ENCODE measurements around the gene RNU7-1.

RNU7-1 gene

DNA sequence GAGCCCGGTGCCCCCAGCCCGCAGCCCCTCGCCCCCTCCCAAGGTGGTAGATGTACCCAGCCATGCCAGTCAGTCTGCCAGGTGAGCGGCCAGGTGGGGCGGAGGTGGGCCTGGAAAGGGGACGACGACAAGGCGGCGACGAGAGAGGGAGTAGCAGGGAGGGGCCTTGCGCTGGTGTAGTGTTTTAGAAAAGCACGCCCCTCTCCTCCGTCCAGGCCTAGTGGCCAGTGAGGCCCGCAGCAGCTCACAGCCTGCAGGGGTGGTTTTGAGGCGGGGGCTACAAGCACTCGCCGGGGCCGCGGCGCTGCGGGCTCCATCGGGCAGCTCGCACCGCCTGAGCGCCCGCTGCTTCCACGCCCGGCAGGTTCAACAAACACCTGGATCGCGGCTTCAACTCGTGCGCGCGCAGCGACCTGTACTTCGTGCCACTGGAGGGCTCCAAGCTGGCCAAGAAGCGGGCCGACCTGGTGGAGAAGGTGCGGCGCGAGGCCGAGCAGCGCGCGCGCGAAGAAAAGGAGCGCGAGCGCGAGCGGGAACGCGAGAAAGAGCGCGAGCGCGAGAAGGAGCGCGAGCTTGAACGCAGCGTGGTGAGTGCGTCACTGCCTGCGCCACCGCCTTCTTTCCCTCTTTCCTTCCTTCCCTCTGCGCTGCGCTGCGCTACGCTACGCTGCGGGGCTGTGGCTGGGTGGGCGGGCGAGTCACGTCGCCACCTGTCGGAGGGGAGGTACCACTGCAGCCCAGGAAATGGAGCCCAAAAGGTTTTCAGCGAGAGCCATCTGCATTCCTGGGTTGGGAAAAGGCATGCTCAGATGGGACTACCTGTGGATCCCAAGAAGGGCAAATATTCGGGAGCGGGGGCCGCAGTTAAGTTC, 5.9 kb upstream of the RNU7-1 start:
- peak; percentile 77 to 86 for DNase-seq (ENCODE audit: low read depth in 2 of 2)

DNA sequence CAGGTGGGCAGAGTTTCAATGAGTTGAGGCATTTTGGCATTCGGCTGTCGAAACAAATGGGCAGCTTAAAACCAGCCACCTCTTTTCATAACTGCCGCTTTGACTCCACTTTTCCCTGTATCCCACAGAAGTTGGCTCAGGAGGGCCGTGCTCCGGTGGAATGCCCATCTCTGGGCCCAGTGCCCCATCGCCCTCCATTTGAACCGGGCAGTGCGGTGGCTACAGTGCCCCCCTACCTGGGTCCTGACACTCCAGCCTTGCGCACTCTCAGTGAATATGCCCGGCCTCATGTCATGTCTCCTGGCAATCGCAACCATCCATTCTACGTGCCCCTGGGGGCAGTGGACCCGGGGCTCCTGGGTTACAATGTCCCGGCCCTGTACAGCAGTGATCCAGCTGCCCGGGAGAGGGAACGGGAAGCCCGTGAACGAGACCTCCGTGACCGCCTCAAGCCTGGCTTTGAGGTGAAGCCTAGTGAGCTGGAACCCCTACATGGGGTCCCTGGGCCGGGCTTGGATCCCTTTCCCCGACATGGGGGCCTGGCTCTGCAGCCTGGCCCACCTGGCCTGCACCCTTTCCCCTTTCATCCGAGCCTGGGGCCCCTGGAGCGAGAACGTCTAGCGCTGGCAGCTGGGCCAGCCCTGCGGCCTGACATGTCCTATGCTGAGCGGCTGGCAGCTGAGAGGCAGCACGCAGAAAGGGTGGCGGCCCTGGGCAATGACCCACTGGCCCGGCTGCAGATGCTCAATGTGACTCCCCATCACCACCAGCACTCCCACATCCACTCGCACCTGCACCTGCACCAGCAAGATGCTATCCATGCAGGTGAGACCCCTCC, 5.0 kb upstream of the RNU7-1 start:
- no peak for DNase-seq (ENCODE audit: low read depth in 2 of 2)

DNA sequence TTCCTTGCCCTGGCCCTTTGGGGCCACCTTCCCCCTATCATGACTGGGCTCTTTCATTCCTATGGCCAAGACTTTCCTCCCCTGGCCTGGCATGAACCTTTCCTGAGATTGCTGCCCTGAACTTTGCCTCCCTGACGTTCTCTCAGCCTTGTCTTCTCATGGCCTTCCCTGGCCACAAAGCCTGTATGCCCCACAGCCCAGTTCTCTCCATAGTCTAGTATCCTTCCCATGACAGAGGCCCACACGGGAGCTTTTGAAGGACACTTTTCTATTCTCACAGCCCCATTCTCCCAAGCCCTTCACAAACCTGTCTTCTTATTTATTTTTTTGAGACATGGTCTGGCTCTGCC, 4.5 kb upstream of the RNU7-1 start:
- DNase-seq (ENCODE audit: low read depth in 2 of 2), result no peak

DNA sequence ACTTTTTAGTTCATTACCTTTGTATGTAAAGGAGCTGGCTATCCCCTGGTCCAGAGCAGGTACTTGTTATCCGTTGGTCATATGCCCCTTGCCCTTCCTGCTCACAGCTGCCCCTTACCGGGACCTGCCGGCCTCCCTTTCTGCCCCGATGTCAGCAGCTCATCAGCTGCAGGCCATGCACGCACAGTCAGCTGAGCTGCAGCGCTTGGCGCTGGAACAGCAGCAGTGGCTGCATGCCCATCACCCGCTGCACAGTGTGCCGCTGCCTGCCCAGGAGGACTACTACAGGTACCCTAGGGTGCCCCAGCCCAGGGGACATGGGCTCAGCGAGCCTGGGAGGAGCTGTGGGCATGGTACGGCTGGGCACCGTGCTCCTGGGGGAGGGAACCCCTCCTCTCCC, 2.3 kb upstream of the RNU7-1 start:
- DNase-seq (ENCODE audit: low read depth in 2 of 2), result no peak

GRCh38 chr12:6941782-6942181, 1.8 kb upstream of the RNU7-1 start:
- no peak for DNase-seq (ENCODE audit: low read depth in 2 of 2)

GRCh38 chr12:6942331-6942665, 1.3 kb upstream of the RNU7-1 start:
- DNase-seq (ENCODE audit: low read depth in 2 of 2), result no peak

- no peak for DNase-seq (ENCODE audit: low read depth in 2 of 2)
These were observed 261 bp upstream of the RNU7-1 start for GRCh38 chr12:6943389-6943721.

- DNase-seq (ENCODE audit: low read depth in 2 of 2), result peak; percentile 63 to 71
These were observed 968 bp downstream of the RNU7-1 start for GRCh38 chr12:6944381-6945186.

GRCh38 chr12:6945613-6946012, 2.0 kb downstream of the RNU7-1 start:
- DNase-seq (ENCODE audit: low read depth in 2 of 2), result no peak

DNA sequence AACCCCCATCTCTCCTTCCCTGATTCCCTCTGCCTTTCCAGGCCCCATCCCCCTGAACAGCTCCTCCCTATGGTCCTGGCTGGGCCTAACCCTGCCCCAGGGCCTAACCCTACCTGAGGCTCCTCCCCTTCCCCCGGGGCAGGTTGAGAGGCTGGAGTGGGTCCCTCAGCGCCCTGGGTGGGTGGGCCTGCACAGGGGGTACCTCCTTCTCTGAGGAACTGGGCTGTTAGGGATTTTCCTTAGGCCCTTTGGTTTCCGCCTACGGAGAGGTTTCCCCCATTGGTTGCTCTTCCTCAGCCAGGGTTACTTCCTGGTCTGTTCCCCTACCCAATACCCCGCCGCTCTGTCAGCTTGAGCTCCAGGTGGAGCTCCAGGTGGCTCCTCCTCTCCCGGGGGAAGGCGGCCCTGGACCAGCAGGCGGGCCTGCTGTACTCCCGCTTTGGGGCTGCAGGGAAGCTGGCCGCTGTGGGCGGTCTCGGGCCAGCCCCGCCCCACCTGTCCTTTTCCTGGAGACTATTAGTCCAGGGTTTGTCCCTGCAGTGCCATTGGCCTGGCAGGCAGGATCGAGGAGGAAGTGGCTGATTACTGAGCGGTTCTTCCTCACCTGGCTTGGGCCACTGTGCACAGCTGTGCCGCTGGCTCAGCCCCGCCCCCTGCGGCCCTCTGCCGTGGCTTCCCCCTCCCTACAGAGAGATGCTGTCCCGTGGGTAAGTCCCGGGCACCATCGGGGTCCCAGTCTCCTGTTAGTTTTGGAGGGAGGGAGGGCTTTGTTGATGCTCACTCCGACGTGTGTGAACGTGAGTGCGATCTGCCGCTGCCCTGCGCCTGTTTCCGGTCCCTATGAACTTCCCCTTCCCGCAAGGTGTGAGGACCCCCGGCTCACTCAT, 2.7 kb downstream of the RNU7-1 start:
- no peak for DNase-seq (ENCODE audit: low read depth in 2 of 2)

GRCh38 chr12:6946920-6947374, 3.3 kb downstream of the RNU7-1 start:
- no peak for DNase-seq (ENCODE audit: low read depth in 2 of 2)

DNA sequence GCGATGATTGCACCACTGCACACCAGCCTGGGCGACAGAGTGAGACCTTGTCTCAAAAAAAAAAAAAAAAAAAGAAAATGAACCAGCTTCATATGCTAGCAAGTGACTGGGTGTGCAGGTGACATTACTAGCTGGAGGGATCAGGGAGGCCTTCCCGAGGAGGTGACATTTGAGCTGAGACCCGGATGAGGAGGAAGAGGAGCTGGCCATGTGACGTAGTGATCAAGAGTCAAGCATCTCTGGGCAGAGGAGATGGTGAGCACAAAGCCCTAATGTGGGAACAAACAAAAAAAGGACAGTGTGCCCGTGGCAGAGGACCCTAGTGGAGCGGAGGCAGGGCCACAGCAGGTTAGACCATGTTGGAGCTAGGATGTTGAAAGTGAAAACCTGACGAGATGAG, 4.0 kb downstream of the RNU7-1 start:
- no peak for DNase-seq (ENCODE audit: low read depth in 2 of 2)

DNA sequence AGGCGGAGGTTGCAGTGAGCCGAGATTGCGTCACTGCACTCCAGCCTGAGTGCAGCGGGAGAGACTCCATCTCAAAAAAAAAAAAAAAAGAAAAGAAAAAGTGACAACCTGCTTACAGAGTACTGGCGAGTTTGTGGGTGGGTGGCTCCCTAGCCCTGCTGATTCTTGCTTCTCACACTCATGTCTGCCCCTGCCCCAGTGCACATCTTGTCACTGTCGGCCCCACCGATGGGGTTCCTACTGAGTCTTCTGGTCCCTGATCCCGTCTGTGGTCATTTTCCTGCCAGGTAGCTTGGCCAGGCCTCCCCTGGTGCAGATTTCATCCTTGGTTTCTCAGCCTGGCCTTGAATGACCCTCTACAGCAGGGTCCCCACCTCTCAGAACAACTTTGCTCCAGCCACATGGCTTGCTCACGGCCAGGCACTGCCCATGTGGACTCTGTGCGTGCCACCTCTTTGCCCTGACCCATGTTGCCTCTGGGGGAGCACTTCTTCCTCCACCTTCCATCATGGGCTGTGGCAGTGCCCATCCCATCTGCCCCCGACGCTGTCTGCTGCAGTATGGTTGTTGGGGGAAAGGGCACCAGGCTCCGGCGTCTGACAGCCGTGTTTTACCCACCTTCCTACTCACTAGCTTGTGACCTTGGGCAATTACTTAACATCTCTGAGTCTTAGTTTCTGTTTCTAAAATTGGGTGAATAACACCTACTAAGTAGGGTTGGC, 5.4 kb downstream of the RNU7-1 start:
- no peak for DNase-seq (ENCODE audit: low read depth in 2 of 2)

DNA sequence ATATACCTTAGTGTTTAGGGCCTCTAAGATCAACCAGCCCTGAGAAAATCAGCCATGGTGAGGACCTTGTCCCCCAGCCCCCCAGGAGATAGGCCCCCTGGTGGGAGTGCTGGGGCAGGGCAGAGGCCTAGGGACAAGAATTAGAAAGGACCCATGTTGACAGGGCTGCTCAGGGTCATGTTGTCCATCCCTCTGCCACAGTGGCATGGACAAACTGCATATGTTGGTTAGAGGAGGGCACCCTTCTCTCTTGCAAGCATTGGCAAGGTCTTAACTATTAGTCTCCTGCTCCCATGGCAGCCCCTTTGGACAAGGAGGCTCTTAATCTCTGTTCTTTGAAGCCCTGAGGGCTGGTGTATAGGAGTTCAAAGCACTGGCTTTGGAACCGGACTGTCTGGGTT, 6.8 kb downstream of the RNU7-1 start:
- no peak for DNase-seq (ENCODE audit: low read depth in 2 of 2)

DNA sequence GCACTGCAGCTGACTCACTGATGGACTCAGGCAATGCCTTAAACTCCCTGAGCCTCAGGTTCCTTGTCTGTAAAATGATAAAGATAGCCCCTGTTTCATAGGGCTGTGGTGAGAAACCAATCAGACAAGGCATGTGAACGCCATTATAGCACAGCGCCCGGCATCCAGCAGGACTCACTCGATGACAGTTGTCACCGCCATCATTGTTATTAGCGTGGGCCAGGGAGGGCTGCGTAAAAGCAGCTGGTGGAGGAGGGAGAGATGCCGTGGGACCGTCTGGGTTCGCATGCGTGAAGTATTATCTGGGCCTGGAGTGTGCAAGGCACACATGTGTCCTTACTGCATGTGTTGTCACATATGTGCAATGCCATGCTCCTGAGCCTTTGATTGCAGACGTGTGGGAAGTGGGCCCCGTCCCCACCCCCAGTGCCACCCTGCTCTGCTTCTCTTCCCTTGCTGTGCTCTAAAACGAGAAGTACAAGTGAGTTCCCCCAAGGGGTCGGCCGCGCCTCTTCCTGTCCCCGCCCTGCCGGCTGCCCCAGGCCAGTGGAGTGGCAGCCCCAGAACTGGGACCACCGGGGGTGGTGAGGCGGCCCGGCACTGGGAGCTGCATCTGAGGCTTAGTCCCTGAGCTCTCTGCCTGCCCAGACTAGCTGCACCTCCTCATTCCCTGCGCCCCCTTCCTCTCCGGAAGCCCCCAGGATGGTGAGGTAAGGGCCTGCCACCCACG, 7.4 kb downstream of the RNU7-1 start, which contains the start of gene PTPN6:
PTPN6 (plus strand) TSS at position 546 of the 730 bp plus-strand sequence; CDS start at position 703, 157 bp downstream.
- DNase-seq (ENCODE audit: low read depth in 2 of 2), result no peak

- DNase-seq (ENCODE audit: low read depth in 2 of 2), result no peak
These were observed 8.0 kb downstream of the RNU7-1 start for GRCh38 chr12:6951551-6952120.

GRCh38 chr12:6952121-6952862, 8.7 kb downstream of the RNU7-1 start:
- no peak for DNase-seq (ENCODE audit: low read depth in 2 of 2)

GRCh38 chr12:6952863-6953441, 9.3 kb downstream of the RNU7-1 start:
- no peak for DNase-seq (ENCODE audit: low read depth in 2 of 2)
